Measurements from ENCODE around the gene MCC.

Gene MCC

GRCh38 chr5:113259034-113259433, 229.2 kb downstream of the MCC start:
- H3K27ac ChIP-seq (ENCODE audit: low read depth, low read length), result no peak overlapping the region
- H3K9me3 ChIP-seq (ENCODE audit: control insufficient read depth, insufficient read depth, low read depth, low read length), result peaks cover 13% of the 10 kb centered on the region
- peaks cover 2% of the 10 kb centered on the region; the same call in 1 of the 2 replicates for H3K4me1 ChIP-seq (ENCODE audit: control insufficient read depth, insufficient read depth, low read length)
- H3K9ac ChIP-seq (ENCODE audit: low read length), result no peak overlapping the region
- H3K4me3 ChIP-seq (ENCODE audit: low read depth, low read length), result no peak overlapping the region
- no peaks in the 10 kb centered on the region for H3K27me3 ChIP-seq (ENCODE audit: control insufficient read depth, insufficient read depth, low read length)
- H3K36me3 ChIP-seq (ENCODE audit: control insufficient read depth, insufficient read depth, low read length), result no peaks in the 10 kb centered on the region; the same call in 1 of the 2 replicates

GRCh38 chr5:113257545-113257944, 230.7 kb downstream of the MCC start:
- Histone ChIP-seq H3K27me3 (ENCODE audit: control insufficient read depth, insufficient read depth, low read length) (no peaks in the 10 kb centered on the region), H3K36me3 (ENCODE audit: control insufficient read depth, insufficient read depth, low read length) (no peaks in the 10 kb centered on the region; the same call in 1 of the 2 replicates), H3K9ac (ENCODE audit: low read length) (no peak overlapping the region), H3K4me1 (ENCODE audit: control insufficient read depth, insufficient read depth, low read length) (no peaks in the 10 kb centered on the region), H3K9me3 (ENCODE audit: control insufficient read depth, insufficient read depth, low read depth, low read length) (peaks cover 19% of the 10 kb centered on the region), H3K27ac (ENCODE audit: low read depth, low read length) (no peak overlapping the region), H3K4me3 (ENCODE audit: low read depth, low read length) (no peak overlapping the region)

- H3K27ac ChIP-seq (ENCODE audit: low read depth, low read length), result no peak overlapping the region
- H3K9me3 ChIP-seq (ENCODE audit: control insufficient read depth, insufficient read depth, low read depth, low read length), result peaks cover 19% of the 10 kb centered on the region
- no peaks in the 10 kb centered on the region; the same call in 1 of the 2 replicates for H3K36me3 ChIP-seq (ENCODE audit: control insufficient read depth, insufficient read depth, low read length)
- H3K27me3 ChIP-seq (ENCODE audit: control insufficient read depth, insufficient read depth, low read length), result no peaks in the 10 kb centered on the region
- no peaks in the 10 kb centered on the region for H3K4me1 ChIP-seq (ENCODE audit: control insufficient read depth, insufficient read depth, low read length)
- H3K4me3 ChIP-seq (ENCODE audit: low read depth, low read length), result no peak overlapping the region
- no peak overlapping the region for H3K9ac ChIP-seq (ENCODE audit: low read length)
Observed at GRCh38 chr5:113256671-113257452, 231.4 kb downstream of the MCC start.

GRCh38 chr5:113255579-113256386, 232.5 kb downstream of the MCC start:
- Histone ChIP-seq H3K4me1 (ENCODE audit: control insufficient read depth, insufficient read depth, low read length) (peaks cover 3% of the 10 kb centered on the region), H3K27me3 (ENCODE audit: control insufficient read depth, insufficient read depth, low read length) (no peaks in the 10 kb centered on the region), H3K27ac (ENCODE audit: low read depth, low read length) (no peak overlapping the region), H3K4me3 (ENCODE audit: low read depth, low read length) (no peak overlapping the region), H3K9ac (ENCODE audit: low read length) (no peak overlapping the region), H3K9me3 (ENCODE audit: control insufficient read depth, insufficient read depth, low read depth, low read length) (peaks cover 19% of the 10 kb centered on the region), H3K36me3 (ENCODE audit: control insufficient read depth, insufficient read depth, low read length) (no peaks in the 10 kb centered on the region; the same call in 1 of the 2 replicates)

- Histone ChIP-seq H3K36me3 (ENCODE audit: control insufficient read depth, insufficient read depth, low read length) (no peaks in the 10 kb centered on the region; the same call in 1 of the 2 replicates), H3K4me3 (ENCODE audit: low read depth, low read length) (no peak overlapping the region), H3K4me1 (ENCODE audit: control insufficient read depth, insufficient read depth, low read length) (peaks cover 8% of the 10 kb centered on the region), H3K27ac (ENCODE audit: low read depth, low read length) (no peak overlapping the region), H3K9ac (ENCODE audit: low read length) (no peak overlapping the region), H3K27me3 (ENCODE audit: control insufficient read depth, insufficient read depth, low read length) (no peaks in the 10 kb centered on the region), H3K9me3 (ENCODE audit: control insufficient read depth, insufficient read depth, low read depth, low read length) (peaks cover 19% of the 10 kb centered on the region)
Observed at GRCh38 chr5:113255105-113255504, 233.1 kb downstream of the MCC start.

DNA sequence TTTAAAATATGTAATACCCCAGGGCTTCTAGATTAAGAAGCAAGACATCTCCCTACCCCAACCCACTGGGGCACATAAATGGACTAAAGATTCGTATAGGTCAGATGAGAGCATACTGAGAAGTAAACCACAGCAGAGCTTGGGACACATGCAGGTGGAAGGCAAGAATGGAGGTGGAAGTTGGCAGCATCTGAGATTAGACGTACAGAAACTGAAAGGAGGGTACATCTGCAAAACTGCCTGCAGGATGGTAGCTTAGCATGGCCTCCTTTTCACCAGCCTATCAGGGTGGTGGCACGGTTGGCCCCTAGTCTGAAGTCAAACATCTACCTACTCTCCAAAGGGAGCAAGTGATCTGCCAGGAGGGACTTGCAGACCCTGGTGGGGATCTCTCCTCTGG, 235.2 kb downstream of the MCC start:
- H3K4me3 ChIP-seq (ENCODE audit: low read depth, low read length), result no peak overlapping the region
- H3K36me3 ChIP-seq (ENCODE audit: control insufficient read depth, insufficient read depth, low read length), result no peaks in the 10 kb centered on the region

GRCh38 chr5:113252066-113252465, 236.2 kb downstream of the MCC start:
- Histone ChIP-seq H3K9ac (ENCODE audit: low read length) (no peak overlapping the region), H3K36me3 (ENCODE audit: control insufficient read depth, insufficient read depth, low read length) (no peaks in the 10 kb centered on the region), H3K4me1 (ENCODE audit: control insufficient read depth, insufficient read depth, low read length) (peaks cover 20% of the 10 kb centered on the region), H3K4me3 (ENCODE audit: low read depth, low read length) (no peak overlapping the region), H3K9me3 (ENCODE audit: control insufficient read depth, insufficient read depth, low read depth, low read length) (peaks cover 6% of the 10 kb centered on the region), H3K27me3 (ENCODE audit: control insufficient read depth, insufficient read depth, low read length) (no peaks in the 10 kb centered on the region), H3K27ac (ENCODE audit: low read depth, low read length) (no peak overlapping the region)

More for the DNA sequence above, 235.2 kb downstream of the MCC start:
- no peak overlapping the region for H3K9ac ChIP-seq (ENCODE audit: low read length)
- peaks cover 12% of the 10 kb centered on the region for H3K4me1 ChIP-seq (ENCODE audit: control insufficient read depth, insufficient read depth, low read length)
- H3K27me3 ChIP-seq (ENCODE audit: control insufficient read depth, insufficient read depth, low read length), result no peaks in the 10 kb centered on the region
- no peak overlapping the region for H3K27ac ChIP-seq (ENCODE audit: low read depth, low read length)
- H3K9me3 ChIP-seq (ENCODE audit: control insufficient read depth, insufficient read depth, low read depth, low read length), result peaks cover 6% of the 10 kb centered on the region

- no peak overlapping the region for H3K27ac ChIP-seq (ENCODE audit: low read depth, low read length)
- no peak overlapping the region for H3K9ac ChIP-seq (ENCODE audit: low read length)
- no peaks in the 10 kb centered on the region for H3K36me3 ChIP-seq (ENCODE audit: control insufficient read depth, insufficient read depth, low read length)
- H3K4me1 ChIP-seq (ENCODE audit: control insufficient read depth, insufficient read depth, low read length), result peaks cover 36% of the 10 kb centered on the region
- peaks cover 6% of the 10 kb centered on the region for H3K9me3 ChIP-seq (ENCODE audit: control insufficient read depth, insufficient read depth, low read depth, low read length)
- no peak overlapping the region for H3K4me3 ChIP-seq (ENCODE audit: low read depth, low read length)
- no peaks in the 10 kb centered on the region for H3K27me3 ChIP-seq (ENCODE audit: control insufficient read depth, insufficient read depth, low read length)
Observed at GRCh38 chr5:113250341-113250953, 237.8 kb downstream of the MCC start.

- Histone ChIP-seq H3K36me3 (ENCODE audit: control insufficient read depth, insufficient read depth, low read length) (no peaks in the 10 kb centered on the region), H3K4me1 (ENCODE audit: control insufficient read depth, insufficient read depth, low read length) (peaks cover 44% of the 10 kb centered on the region), H3K9ac (ENCODE audit: low read length) (no peak overlapping the region), H3K27ac (ENCODE audit: low read depth, low read length) (no peak overlapping the region), H3K4me3 (ENCODE audit: low read depth, low read length) (no peak overlapping the region), H3K27me3 (ENCODE audit: control insufficient read depth, insufficient read depth, low read length) (no peaks in the 10 kb centered on the region), H3K9me3 (ENCODE audit: control insufficient read depth, insufficient read depth, low read depth, low read length) (peaks cover 6% of the 10 kb centered on the region)
Observed at GRCh38 chr5:113249206-113249605, 239.0 kb downstream of the MCC start.

GRCh38 chr5:113246361-113246870, 241.8 kb downstream of the MCC start:
- Histone ChIP-seq H3K4me1 (ENCODE audit: control insufficient read depth, insufficient read depth, low read length) (peaks cover 44% of the 10 kb centered on the region), H3K4me3 (ENCODE audit: low read depth, low read length) (no peak overlapping the region), H3K9ac (ENCODE audit: low read length) (peak overlapping the region; percentile 18), H3K36me3 (ENCODE audit: control insufficient read depth, insufficient read depth, low read length) (no peaks in the 10 kb centered on the region), H3K27me3 (ENCODE audit: control insufficient read depth, insufficient read depth, low read length) (no peaks in the 10 kb centered on the region), H3K27ac (ENCODE audit: low read depth, low read length) (peak overlapping the region; percentile 72; the same call in 1 of the 2 replicates), H3K9me3 (ENCODE audit: control insufficient read depth, insufficient read depth, low read depth, low read length) (no peaks in the 10 kb centered on the region)

Data from HUES6 (cell line).